Activated CD4-positive, CD25-positive, alpha-beta regulatory T cell treated with anti-CD3 and anti-CD28 coated beads, Interleukin-2, amount 50 U/mL, for 72 hours (primary cell): ENCODE measurements around the gene RNF187.
"Not testable (repeated sequence)": the region's sequence is repeated elsewhere in the genome, so short reads cannot be mapped to it uniquely, and the experiment has no call there.

Experiments
- DNase-seq: peaks from one replicate; pipeline ENCODE4 v3.0.0; 2021

The RNF187 gene

DNA sequence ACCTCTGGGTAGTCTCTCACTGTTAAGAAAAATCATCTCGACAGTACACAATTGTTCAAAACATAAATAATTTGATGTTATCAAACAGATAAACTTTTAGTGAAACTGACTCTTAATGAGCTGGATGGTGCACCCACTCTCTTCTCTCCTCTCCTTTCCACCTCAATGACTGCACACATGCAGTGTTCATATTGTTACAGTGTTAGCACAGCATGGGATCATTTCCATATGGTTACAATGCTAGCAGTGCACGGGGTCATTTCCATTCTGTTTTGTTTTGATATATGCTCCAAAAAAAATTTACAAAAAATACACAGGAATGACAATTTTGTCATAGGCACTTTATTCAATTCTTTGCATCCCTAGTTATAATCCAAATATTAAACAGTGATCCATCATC lies 26.4 kb upstream of the RNF187 start:
- DNase-seq: no peak

DNA sequence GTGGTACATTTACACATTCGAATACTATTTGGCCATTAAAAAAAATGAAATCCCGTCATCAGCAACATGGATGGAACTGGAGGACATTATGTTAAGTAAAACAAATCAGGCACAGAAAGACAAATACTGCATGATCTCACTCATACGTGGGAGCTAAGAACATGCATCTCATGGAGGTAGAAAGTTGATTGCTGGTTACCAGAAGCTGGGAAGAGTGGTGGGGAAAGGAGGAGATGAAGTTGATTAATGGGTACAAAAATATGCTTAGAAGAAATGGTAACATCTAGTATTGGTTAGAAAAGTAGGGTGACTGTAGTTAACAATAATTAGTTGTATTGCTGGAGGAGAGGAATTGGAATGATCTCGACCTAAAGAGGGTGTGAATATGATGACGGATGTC lies 24.6 kb upstream of the RNF187 start:
- DNase-seq: no peak

DNA sequence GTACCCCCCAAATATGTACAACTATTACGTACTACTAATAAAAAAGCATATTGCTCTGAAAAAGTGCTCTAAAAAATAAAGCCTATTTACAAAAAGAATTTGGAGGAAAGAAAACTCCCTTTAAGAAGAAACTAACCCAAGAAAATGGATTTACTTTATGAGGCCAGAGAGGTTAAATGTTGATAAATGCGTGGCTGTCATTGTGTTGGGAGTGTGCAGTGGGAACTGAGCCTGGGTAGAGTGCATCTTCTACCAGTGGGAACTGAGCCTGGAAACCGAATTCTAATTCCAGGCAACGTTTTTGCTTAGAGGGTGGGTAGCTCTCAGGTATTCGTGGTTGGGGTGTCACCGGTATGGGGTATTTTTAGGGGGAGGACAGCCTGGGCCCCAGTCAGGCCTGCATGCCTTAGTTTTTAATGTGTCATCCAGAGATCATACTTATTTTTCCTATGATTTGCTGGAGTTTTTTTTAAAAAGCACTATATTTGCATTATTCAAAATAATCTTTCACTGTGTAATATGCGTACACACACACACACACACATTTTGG lies 24.1 kb upstream of the RNF187 start:
- no peak for DNase-seq

DNA sequence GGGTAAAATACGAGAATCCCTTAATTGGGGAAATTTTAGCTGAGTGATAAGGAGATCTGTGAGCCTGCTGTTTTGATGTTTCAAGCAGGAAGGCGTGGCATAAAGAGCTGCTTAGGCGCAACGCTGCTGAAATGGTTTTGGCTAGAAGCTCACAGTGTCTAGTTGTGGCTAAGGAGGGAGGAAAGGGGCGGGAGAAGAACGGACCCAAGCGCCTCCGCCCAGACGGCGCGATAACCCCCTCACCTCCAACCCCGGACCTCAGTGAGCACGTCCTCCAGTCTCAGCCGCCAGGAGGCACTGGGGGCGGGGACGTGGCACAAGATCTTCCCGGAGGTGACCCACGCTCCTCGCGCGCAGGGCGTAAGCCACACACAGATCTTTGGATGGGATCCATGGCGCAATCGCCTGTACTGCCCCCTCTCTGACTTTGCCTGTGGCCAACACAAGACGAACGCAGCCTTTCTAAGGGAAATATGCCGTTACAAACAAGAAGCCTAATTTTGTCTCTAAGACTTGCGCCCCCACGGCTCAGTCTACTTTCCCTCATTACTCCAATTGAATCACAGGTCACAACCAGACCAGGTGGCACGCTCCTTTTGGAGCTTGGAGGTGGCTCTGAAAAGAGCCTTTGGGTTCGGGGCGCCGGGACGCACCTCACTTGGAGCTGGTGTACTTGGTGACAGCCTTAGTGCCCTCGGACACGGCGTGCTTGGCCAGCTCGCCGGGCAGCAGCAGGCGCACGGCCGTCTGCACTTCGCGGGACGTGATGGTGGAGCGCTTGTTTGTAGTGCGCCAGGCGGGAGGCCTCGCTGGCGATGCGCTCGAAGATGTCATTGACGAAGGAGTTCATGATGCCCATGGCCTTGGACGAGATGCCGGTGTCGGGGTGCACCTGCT lies 23.4 kb upstream of the RNF187 start:
- DNase-seq: peak; percentile 70

DNA sequence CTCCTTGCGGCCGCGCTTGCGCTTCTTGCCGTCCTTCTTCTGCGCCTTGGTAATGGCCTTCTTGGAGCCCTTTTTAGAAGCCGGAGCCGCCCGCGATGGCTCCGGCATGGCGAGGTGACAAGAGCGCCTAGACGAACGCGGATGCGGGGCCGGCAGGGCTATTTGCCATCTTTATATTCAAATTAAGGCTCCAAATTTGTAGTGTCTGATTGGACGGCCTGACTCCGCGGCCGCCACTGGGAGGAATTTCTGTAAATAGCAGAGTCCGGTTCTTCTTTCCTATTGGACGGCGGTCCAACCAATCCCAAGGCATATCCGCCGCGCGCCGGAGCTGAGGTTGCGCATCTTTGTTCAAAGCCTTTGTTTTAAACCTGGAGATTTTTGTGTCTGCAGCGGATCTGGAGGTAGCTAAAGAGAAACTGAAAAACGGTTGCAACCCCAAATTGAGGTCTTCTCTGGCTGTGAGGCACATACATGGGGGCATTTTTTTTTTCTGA lies 22.6 kb upstream of the RNF187 start:
- peak; percentile 81 for DNase-seq

DNA sequence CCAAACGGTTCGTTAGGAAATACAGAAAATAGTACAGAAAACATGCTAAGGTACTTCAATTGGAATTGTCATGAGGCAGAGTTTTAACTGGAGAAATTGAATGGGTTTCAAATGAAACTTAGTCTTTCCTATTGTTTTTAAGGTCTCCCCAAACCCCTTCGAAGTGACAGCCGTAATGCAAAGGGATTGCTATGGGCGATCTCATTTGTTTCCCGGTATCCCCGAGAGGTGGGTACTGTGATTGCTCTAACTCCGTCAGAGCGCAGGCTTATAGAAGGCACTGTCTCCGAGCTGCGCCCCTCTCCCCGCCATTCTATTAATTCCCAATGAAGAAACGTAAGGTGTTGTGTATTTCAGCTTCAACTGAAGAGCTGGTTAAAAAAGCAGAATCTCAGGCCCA lies 22.0 kb upstream of the RNF187 start:
- no peak for DNase-seq

DNA sequence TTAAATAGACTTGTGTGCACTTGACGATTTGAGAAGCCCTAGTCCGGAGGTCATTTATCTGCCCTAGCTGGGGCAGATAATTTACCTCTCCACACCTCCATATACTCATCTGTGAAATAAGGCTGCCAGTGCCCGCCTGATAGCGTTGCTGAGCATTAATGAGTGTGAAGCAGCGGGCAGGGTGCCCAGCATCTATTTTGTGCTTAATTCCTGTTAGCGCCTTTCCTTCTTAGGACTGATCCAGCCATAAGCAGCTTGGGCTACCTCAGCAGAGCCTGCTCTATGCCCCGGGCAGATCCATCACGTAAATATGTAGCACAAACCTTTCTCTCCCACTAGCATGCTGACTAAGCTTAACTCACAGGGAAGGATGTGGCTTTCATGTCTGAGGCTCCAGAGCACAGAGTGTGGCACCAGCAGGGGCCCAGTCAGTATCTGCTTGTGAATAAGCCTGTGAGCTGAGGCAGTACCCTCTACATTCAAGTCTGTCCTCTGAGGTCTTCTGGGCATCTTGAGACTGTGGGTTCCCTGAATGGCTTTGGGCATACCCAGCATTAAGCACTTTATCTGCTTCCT lies 21.5 kb upstream of the RNF187 start:
- no peak for DNase-seq

DNA sequence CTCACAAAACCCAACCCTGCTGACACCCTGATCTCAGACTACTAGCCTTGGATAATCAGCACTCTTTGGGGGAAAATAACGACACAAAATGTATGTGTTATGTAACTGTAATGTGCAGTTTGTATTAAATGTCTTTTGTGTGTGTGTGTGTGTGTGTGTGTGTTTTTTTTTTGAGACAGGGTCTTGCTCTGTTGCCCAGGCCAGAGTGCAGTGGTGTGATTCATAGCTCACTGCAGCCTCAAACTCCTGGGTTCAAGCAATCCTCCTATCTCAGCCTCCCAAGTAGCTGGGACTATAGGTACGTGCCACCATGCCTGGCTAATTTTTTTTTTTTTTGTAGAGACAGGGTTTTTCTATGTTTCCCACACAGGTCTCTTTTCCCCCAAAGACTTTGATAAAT lies 19.0 kb upstream of the RNF187 start:
- not testable (repeated sequence) for DNase-seq

DNA sequence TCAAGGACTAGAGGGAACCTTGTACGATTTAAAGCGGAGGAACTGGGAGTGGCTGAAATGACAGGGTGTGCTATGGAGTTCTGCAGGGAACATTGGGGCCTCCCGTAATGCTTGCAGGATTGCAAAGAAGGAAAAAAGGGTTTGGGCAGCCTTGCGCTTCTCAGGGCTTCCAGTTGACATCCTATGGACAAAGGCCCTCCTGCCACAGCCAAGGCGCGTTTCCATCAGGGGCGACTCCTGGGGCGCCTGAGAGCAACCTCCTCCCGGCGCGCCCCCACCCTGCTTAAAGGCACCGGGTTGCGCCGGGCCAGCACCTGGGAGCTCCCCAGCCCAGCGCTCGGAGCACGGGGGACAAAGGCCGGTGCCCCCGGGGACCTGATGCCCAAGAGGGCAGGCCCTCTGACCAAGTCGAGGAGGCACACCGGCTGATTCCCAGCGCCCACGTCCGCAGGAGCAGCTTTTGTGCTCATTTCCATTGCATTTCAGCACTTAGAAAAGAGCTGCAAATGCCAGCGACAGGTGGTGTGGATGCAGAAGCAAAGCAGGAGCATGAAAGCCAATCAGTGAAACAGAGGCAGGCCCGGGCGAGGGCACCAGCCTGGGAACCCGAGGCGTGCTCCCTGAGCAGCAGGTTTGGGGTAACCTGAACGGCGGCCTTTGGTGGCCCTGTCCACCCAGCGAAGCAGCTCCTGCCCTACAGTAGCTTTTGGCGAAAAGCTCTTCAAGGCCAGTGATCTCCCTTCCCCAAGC lies 17.6 kb upstream of the RNF187 start:
- DNase-seq: no peak

DNA sequence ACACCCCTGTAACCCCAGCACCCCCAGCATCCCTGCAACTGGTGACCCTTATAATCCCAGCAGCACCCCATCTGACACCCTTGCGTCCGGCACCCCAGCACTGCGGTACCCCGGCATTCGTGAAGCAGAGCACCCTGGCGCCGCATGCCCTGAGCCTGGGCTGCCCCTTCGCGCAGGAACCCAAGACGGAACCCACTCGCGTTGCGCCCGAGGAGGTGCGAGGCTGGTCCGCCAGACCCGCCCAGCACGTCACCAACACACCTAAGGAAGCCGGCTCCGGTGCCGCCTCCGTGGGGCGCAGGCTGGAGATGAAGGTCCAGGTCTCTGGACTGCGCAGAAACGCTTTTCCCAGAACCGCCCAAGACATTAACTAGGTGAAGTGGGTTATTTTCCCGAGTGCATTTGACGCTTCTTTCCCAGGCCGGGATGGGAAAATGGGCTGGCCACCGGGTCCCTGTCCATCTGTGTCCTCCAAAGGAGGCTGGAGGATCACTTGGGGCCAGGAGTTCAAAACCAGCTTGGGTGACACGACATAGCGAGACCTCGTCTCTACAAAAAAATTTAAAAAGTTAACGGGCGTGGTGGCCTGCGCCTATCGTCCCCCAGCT lies 15.9 kb upstream of the RNF187 start:
- no peak for DNase-seq

DNA sequence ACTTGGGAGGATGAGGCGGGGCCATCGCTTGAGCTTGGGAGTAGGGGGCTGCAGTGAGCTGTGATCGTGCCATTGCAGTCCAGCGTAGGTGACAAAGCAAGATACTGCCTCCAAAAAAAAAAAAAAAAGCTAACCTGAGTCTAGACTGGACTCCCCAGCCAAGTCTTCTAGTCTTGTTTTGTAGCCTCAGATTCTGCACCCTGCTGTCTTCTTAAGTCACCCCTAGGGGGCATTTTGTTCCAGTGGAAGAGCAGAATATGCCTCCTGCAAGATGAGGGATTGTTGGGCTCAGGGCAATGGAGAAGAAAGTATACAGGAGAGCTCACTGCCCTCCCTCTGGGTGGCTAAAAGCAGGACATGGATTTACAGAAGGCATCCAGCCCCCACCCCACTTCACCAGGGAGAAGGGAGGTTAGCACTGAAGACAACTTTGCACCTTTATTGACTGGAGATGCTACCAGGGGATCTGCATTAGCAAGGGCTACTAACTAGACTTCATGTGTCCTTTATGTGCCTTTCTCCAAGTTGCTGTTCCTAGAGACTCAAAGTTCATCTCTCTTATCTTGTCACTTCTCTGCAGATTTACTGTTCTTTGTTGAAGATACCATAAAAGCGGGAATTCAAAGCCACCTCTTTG lies 15.3 kb upstream of the RNF187 start:
- no peak for DNase-seq

DNA sequence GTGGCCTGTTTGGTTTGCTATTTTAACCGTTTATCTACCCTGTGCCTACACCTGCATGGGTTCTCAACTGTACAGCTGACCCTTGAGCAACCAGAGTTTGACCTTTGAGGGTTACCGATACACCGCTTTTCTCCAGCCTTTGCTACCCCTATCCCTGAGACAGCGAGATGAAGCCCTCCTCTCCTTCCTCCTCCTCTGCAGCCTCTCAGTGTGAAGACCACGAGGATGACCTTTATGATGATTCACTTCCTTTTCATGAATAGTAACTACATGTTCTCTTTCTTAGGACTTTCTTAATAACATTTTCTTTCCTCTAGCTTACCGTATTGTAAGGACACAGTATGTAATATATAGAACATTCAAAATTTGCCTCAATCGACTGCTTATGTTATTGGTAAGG lies 14.5 kb upstream of the RNF187 start:
- no peak for DNase-seq

DNA sequence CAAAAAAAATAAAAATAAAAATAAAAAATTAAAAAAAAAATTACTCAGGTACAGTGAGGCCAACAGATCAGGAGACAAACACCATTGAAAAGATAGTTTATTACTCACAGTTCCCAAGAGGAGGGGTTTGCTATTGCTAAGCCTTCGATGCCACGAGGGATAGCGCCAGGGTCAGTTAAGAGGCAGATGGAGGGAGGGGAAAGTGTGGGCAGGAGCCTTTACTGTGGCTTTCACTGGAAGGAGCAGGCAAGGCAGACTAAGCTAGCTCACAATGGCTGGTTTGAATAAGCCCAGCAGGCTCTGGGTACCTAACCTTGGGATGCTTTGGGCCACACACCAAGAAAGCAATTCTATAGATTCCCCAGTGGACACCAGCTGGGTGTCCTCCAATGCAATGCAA lies 12.7 kb upstream of the RNF187 start:
- DNase-seq: no peak

DNA sequence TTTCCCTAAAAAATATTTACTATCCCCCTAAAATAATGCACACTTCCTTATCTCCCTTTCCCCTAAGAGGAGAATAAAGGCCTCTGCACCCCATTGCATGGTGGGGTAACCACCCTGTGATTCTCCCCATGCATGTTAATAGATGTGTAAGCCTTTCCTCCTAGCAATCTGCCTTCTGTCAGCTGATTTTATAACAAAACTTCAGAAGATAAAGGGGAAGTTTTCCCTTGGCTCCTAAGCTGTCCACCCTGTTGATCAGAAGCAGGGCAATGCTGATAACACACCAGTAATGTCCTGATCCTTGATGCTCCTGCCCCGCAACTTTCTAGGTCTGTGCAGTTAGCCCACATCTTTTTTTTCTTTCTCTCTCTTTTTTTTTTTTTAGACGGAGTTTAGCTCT lies 11.4 kb upstream of the RNF187 start:
- DNase-seq: no peak

DNA sequence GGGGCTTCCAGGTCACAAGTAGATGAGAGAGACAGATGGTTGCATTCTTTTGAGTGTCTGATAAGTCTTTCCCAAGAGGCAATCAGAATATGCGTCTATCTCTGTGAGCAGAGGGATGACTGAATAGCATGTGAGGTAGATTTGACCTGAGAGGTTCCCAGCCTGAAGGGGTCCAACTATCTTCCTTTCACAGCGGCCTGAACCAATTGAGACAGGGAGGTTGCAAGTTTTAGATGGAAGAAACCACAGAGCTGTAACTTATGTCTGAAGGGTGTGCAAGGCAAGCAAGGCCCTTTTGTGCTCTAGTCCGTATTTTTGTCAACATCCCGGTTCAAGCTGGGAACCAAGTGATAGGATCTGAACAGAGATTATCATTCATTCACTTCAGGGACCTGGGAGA lies 9.9 kb upstream of the RNF187 start:
- no peak for DNase-seq

DNA sequence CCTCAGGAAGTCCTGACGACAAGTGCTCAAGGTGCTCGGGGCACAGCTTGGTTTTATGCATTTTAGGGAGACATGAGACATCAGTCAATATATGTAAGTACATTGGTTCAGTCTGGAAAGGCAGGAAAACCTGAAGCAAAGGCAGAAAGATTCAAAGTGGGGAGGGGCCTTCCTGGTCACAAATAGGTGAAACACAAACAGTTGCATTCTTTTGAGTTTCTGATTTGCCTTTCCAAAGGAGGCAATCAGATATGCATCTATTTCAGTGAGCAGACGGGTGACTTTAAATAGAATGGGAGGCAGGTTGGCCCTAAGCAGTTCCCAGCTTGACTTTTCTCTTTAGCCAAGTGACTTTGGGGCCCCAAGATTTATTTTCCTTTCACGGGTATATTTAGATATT lies 8.9 kb upstream of the RNF187 start:
- DNase-seq: no peak

DNA sequence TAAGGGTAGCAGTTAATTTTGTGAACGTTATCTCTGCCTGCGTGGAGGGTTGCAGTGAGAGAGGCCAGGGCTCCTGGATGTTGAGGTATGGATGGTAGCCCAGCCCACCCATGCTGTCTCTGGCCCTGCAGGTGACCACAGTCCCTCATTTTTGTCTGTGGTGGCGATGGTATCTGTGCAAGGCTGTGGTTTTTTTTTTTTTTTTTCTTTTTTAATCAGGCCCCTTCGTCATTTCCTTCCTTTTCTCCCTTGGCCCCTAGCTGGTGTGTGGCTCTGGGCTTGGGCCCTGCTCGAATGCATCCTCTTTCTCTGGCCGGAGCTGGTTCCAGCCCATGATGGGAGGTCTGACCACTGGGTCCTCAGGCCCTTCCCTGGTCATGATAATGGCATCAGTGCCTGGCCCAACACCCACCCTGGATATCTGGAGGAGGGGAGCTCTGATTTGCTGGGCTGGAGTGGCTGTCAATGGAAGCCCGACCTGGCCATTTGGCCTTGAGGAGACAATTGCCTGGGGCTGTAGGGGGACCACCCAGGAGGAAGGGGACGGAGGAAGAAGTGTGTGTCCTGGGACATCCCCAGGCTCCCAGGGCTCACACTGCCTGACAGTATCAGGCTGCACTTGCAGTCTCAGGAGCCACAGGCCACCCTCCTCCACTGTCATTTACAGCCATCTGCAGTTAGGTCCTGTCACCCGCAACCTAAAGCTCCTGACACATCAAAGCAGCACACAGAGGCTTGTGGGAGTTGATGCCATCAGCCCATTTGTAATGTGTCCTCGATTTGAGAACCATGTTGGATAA lies 8.1 kb upstream of the RNF187 start:
- no peak for DNase-seq

DNA sequence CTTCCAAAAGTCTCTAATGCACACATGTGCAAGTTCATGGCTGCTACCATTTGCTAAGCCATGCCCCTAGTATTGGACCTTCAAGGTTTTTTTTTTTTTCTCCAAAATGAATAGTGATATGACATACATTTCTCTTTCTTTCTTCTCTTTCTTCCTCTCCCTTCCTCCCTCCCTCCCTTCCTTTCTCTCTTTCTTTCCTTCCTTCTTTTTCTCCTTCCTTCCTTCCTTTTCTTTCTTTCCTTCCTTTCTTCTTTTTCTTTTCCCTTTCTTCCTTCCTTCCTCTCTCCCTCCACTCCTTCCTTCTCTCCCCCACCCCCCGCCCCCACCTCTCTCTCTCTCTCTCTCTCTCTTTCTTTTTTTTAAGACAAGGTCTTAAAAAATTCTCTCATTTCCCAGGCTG lies 3.4 kb upstream of the RNF187 start:
- DNase-seq: no peak

DNA sequence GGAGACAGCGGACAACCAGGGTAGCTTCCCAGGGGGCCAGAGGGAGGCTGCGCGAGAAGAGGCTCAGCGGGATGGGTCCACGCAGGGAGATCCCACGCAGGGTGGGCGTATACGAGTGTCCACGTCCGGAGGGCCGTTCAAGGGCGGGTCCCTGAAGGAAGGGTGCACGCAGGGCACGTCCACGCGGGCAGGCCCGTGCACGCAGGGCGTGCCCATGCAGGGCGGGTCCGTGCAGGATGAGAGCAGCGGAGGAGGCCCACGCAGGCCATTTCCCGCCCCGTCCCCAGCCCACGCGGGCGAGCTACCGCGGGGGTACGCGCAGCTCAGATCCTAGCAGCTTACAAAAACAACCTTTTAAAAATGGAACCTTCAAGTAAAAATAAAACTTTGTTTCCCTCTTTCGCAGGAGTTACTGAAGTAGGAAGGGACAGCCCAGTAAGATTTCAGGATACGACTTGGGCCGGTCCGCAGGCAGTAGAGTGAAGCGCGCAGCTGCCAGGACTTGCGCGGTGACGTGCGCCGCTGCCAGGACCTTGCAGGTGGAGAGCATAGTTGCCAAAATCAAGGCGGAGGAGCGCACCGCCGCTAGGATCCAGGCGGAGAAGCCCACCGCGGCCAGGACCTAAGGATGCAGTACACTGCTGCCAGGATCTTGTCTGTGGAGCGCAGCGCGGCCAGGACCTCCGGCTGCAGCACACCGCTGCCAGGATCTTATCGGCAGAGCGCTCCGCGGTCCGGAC lies 416 bp upstream of the RNF187 start:
- DNase-seq: peak; percentile 71

DNA sequence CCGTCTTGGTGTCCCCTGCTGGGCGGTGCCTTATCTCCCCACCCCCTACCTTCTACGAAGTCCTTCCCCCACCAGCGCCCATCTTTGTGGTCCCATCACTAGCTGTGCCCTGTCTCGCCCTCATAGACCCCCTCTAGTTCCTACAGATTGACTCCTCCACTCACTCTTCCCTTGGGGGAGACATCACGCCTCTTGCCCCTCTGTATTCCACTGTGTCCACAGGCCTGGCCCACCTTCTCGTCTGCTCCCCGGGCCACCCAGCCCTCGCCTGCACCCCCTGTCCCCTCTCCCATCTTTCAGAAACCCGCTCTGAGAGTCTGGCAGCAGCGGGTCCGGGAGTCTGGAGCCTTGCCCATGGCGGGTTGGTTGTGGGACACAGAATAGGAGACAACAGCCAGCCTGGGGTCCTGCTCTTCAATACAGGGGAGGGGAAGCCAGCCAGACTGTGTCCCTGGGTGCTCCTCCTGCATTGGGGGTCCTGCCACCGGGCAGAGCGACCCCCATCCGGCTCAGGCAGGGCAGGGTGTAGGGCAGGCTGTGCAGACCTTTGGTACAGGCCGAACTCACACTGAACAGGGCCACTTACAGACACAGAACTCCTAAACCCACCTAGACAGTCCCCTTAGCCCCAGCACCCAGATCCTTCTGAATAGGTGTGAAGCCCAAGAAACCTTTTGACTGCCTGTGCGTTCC lies 1.1 kb downstream of the RNF187 start:
- DNase-seq: no peak
